ENCODE results near the gene EPHB3.

- TF ChIP-seq, protein P1, sequence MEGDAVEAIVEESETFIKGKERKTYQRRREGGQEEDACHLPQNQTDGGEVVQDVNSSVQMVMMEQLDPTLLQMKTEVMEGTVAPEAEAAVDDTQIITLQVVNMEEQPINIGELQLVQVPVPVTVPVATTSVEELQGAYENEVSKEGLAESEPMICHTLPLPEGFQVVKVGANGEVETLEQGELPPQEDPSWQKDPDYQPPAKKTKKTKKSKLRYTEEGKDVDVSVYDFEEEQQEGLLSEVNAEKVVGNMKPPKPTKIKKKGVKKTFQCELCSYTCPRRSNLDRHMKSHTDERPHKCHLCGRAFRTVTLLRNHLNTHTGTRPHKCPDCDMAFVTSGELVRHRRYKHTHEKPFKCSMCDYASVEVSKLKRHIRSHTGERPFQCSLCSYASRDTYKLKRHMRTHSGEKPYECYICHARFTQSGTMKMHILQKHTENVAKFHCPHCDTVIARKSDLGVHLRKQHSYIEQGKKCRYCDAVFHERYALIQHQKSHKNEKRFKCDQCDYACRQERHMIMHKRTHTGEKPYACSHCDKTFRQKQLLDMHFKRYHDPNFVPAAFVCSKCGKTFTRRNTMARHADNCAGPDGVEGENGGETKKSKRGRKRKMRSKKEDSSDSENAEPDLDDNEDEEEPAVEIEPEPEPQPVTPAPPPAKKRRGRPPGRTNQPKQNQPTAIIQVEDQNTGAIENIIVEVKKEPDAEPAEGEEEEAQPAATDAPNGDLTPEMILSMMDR (IDR thresholded peaks at IDR 0.05) = no peak; the same call in 1 of the 2 replicates
- TF ChIP-seq ZFX (IDR thresholded peaks at IDR 0.05; ENCODE audit: borderline replicate concordance) = no peak
Observed at GRCh38 chr3:184583578-184584451, 22.2 kb downstream of the EPHB3 start.

Measured in 22Rv1 (cell line).